GM21367 (cell line): ENCODE measurements around the gene GPR83.
"Not testable (repeated sequence)": the region's sequence is repeated elsewhere in the genome, so short reads cannot be mapped to it uniquely, and the experiment has no call there.

Source experiments
- ATAC-seq: cut with Tn5 transposase; IDR thresholded peaks from one replicate; pipeline ENCODE4 v1.9.1; 2021; ENCODE audit not compliant: unreplicated experiment

GPR83 gene

GRCh38 chr11:94376841-94377240 is 24.4 kb downstream of the GPR83 start:
- ATAC-seq, result no peak

- ATAC-seq, result not testable (repeated sequence)
These were observed 30.6 kb downstream of the GPR83 start for GRCh38 chr11:94370576-94370975.

GRCh38 chr11:94350850-94351563 is 50.2 kb downstream of the GPR83 start:
- ATAC-seq, result not testable (repeated sequence)

DNA sequence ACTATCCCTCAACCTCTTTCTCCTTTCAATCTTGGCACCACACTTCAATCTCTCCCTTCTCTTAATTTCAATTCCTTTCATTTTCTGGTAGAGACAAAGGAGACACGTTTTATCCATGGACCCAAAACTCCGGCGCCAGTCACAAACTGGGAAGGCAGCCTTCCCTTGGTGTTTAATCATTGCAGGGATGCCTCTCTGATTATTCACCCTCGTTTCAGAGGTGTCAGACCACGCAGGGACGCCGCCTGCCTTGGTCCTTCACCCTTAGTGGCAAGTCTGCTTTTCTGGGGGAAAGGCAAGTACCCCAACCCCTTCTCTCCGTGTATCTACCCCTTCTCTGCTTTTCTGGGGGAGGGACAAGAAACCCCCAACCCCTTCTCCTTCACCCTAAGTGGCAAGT is 54.9 kb downstream of the GPR83 start:
- not testable (repeated sequence) for ATAC-seq

DNA sequence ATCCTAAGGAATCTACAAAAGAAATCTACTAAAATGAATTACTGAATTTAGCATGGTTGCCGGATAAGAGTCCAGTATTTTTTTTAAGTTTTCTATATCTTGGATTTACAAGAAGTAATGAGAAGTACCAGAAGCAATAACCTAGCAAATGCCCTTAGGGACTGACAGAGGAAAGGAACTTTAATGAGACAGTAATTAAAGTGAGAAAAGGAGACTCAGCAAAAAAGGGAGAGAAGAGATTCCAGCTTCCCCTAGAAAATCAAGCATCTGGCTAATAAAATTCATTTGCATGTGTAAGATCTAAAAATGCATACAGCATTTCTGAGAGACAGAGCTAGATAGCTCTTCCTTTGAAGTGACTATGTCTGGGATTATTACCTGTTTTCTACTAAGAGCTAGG is 57.7 kb downstream of the GPR83 start:
- no peak for ATAC-seq

DNA sequence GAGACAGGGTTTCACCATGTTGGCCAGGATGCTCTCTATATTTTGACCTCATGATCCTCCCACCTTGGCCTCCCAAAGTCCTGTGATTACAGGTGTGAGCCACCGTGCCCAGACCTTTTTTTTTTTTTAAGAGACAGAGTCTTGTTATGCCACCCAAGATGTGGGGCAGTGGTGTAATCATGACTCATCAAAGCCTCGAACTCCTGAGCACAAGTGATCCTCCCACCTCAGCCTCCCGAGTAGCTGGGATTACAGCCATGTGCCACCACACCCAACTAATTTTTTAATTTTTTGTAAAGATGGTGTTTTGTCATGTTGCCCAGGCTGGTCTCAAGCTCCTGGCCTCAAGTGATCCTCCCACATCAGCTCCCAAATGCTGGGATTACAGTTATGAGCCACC is 59.0 kb downstream of the GPR83 start:
- ATAC-seq, result no peak

DNA sequence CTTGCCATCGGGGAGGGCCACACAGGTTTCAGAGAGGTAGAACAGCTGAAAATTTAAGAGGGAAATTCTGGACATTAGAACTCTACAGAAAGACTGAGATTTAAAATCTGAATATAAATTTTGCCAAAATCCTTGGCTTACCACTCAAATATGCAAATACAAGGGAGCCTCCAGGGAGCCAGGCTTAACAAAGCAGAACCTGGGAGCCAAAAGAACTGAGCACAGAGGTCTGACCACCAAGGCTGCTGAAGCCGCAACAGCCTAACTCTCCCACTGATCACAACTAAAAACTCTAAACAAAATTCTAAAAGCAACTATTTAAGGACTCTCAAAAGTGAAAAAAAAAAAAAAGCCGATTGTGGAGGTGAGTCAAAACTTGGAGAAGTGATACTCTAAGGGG is 62.6 kb downstream of the GPR83 start:
- no peak for ATAC-seq

GRCh38 chr11:94336033-94336432 is 65.2 kb downstream of the GPR83 start:
- no peak for ATAC-seq

GRCh38 chr11:94332814-94333213 is 68.4 kb downstream of the GPR83 start:
- no peak for ATAC-seq

DNA sequence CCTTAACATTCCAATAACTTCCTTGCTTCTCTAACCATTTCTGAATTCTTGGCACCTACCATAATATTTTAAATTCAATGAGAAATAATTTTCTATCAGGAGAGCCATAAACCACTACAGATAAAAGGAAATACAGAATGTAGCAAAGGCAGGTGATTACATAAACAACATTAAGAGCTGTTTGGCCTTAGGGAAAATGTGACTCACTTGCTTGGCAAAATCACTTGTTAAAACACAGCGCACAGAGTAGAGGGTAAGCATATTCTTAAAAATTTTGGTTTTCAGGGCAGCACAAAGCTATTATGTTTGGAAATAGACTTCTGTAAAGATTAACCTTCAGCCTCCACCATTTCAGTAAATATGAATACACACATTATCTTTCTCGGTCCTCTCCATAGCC is 70.4 kb downstream of the GPR83 start:
- no peak for ATAC-seq

DNA sequence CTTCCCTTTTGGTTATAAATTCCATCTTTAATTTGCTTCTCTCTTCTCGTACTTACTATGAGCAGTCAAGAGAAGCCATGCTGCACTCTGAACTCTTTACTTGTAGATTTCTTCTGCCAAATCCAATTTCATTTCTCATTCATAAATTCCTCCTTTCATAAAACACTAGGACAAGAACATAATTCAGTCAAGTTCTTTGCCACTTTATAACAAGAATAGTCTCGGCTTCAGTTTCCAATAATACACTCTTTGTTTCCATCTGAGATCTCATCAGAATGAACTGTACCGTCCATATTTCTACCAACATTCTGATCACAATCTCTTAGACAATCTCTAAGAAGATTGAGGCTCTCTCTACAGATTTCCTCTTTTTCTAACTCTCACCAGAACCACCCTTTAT is 71.7 kb downstream of the GPR83 start:
- no peak for ATAC-seq

DNA sequence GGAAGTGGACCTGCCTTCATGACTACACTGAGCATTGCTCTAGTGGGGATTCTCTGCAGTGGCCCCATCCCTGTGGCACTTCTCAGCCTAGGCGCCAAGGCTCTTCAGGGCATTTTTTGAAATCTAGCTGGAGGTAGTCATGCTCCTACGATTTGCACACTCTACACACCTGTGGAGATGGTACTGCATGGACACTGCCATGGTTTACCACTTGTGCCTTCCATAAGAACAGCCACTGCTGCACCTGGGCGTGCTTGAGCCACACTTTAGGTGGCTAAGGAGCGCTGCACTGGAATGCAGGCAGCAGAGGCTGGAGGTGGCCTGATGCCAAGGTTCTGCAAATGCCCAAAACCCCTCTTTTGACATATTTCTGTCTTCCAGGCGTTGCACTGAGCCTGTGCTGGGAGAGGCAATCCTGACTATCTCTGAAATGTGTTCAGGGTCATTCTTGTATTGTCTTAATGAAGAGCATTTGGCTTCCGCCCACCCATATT is 72.6 kb downstream of the GPR83 start:
- no peak for ATAC-seq
